ENCODE results near the gene OR6K2. TPM values are rescaled to one million over a fixed set of nuclear protein-coding genes. Genes with fewer than 3 reads are reported as not detected.

Gene OR6K2
- total and polyA plus RNA-seq, 2 of the 4 experiments (the other 2 are of a cell fraction), result not detected

- Histone ChIP-seq H3K4ac (ENCODE audit: low read depth, low read length) (no peak overlapping the region), H3K4me2 (ENCODE audit: low read depth, low read length) (no peak overlapping the region), H3K18ac (ENCODE audit: low read depth, low read length) (no peak overlapping the region), H2AK5ac (ENCODE audit: low read depth, low read length) (no peak overlapping the region), H3K4me1 (ENCODE audit: control insufficient read depth, insufficient read depth, low read length) (no peaks in the 10 kb centered on the region), H2BK15ac (ENCODE audit: low read depth, low read length) (no peak overlapping the region), H3K23ac (ENCODE audit: low read depth, low read length) (no peak overlapping the region), H3K36me3 (ENCODE audit: control insufficient read depth, insufficient read depth, low read length) (no peaks in the 10 kb centered on the region), H3K4me3 (ENCODE audit: insufficient read depth, low read depth, low read length) (no peak overlapping the region), H4K20me1 (ENCODE audit: insufficient read depth, low read length) (no peaks in the 10 kb centered on the region), H4K91ac (ENCODE audit: insufficient read depth, low read depth, low read length) (no peak overlapping the region), H2BK20ac (ENCODE audit: low read depth, low read length) (no peak overlapping the region), H3K9ac (ENCODE audit: low read depth, low read length) (no peak overlapping the region), H3K27me3 (ENCODE audit: control insufficient read depth, insufficient read depth, low read length) (no peaks in the 10 kb centered on the region), H3K14ac (replicated peaks; ENCODE audit: low read depth, low read length) (no peak overlapping the region), H3K79me1 (ENCODE audit: low read depth in 1 of 2, low read length in 2 of 2) (no peaks in the 10 kb centered on the region), H3K9me3 (ENCODE audit: control insufficient read depth, insufficient read depth, low read length) (no peaks in the 10 kb centered on the region; the same call in 1 of the 2 replicates), H4K8ac (ENCODE audit: low read depth in 2 of 2, low read length in 2 of 2) (no peak overlapping the region), H2AK9ac (replicated peaks; ENCODE audit: low read depth, low read length, poor library complexity) (no peak overlapping the region), H3K27ac (ENCODE audit: insufficient read depth, low read length) (no peak overlapping the region), H3K56ac (ENCODE audit: extremely low read depth, insufficient read depth, low read length) (no peak overlapping the region), H3K9me1 (ENCODE audit: insufficient read depth, low read length) (no peaks in the 10 kb centered on the region), H2BK5ac (ENCODE audit: low read depth, low read length, poor library complexity, severe bottlenecking) (no peak overlapping the region), H2AFZ (replicated peaks; ENCODE audit: low read length, poor library complexity) (no peak overlapping the region), H2BK120ac (ENCODE audit: low read depth, low read length) (no peak overlapping the region), H4K5ac (ENCODE audit: low read depth, low read length) (no peak overlapping the region)
- CTCF ChIA-PET, result no interaction called here
- no TSS peak for BruUV-seq (replicated peaks)
- DNase-seq (no peak), ATAC-seq (ENCODE audit: low read depth) (no peak)
- dilution Hi-C loops (cut with HindIII; ENCODE audit: low sequenced_read_pairs, unreplicated experiment) (no loop called here), in situ Hi-C loops (cut with MboI; ENCODE audit: low sequenced_read_pairs) (no loop called here), intact Hi-C loops (cut with micrococcal nuclease) (no loop called here)
- no peak for TF ChIP-seq RCOR1 (IDR thresholded peaks at IDR 0.05; ENCODE audit: insufficient replicate concordance, low read length)
- no peak for TF ChIP-seq CEBPB (IDR thresholded peaks at IDR 0.05; ENCODE audit: low read depth, low read length)
- no peak for TF ChIP-seq RAD21 (IDR thresholded peaks at IDR 0.05; ENCODE audit: low read length)
- no peak for TF ChIP-seq MAFK (IDR thresholded peaks at IDR 0.05; ENCODE audit: low read depth, low read length)
- no peak for TF ChIP-seq FOS (IDR thresholded peaks at IDR 0.05; ENCODE audit: low read depth, low read length)
- TF ChIP-seq NFE2L2 (IDR thresholded peaks at IDR 0.05; ENCODE audit: low read depth, low read length), result no peak
- POLR2A ChIA-PET (ENCODE audit: unreplicated experiment), result no interaction called here
Observed at GRCh38 chr1:158689875-158690274, 10.6 kb downstream of the OR6K2 start.

All from IMR-90 (cell line).